ENCODE measurements around the gene RAD52. TPM values are rescaled to one million over a fixed set of nuclear protein-coding genes. Genes with fewer than 3 reads are reported as not detected.

The RAD52 gene
- polyA plus RNA-seq, 3 donors = 0.79 to 14.3 (median 1.1) TPM

DNA sequence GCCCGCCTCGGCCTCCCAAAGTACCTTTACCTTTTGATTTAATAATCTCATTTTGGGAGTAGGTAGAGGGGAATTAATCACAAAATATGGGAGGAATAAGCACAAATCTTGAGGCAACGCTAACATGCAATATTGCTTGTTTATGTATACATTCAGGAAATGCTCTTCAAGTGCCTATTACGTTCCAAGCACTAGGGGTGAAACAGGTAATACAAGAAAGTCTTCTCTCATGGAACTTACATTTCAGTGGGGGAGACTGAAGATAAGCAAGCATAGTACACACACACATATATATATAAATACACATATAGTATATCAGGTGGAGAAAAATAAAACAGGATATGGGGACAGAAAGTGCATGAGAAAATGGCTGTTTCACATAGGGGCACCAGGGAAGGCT is 22.5 kb upstream of the RAD52 start:
- no peak overlapping the region for H3K4me3 ChIP-seq (replicated peaks in 1 of 3; ENCODE audit: low read depth in 2 of 3, low read length in 3 of 3)
- H3K27me3 ChIP-seq (ENCODE audit: control insufficient read depth in 2 of 2, insufficient read depth in 2 of 2, low read length in 2 of 2) = no peaks in the 10 kb centered on the region
- no peak overlapping the region for H3K27ac Mint-ChIP-seq
- peaks cover 0 to 3% (median 0%) of the 10 kb centered on the region in 7 donors for H3K9me3 Mint-ChIP-seq
- peaks cover 0 to 1% (median 0%) of the 10 kb centered on the region in 3 donors for H3K27me3 Mint-ChIP-seq (ENCODE audit: low read depth in 3 of 3)
- TF ChIP-seq, protein P1, sequence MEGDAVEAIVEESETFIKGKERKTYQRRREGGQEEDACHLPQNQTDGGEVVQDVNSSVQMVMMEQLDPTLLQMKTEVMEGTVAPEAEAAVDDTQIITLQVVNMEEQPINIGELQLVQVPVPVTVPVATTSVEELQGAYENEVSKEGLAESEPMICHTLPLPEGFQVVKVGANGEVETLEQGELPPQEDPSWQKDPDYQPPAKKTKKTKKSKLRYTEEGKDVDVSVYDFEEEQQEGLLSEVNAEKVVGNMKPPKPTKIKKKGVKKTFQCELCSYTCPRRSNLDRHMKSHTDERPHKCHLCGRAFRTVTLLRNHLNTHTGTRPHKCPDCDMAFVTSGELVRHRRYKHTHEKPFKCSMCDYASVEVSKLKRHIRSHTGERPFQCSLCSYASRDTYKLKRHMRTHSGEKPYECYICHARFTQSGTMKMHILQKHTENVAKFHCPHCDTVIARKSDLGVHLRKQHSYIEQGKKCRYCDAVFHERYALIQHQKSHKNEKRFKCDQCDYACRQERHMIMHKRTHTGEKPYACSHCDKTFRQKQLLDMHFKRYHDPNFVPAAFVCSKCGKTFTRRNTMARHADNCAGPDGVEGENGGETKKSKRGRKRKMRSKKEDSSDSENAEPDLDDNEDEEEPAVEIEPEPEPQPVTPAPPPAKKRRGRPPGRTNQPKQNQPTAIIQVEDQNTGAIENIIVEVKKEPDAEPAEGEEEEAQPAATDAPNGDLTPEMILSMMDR (IDR thresholded peaks at IDR 0.05) = no peak
- no CpG with 5 or more reads among the region's 4 CpGs for WGBS (ENCODE audit: insufficient coverage)
- no peak overlapping the region for H2AFZ ChIP-seq (ENCODE audit: insufficient read depth, low read depth, low read length, poor library complexity, severe bottlenecking)
- peaks cover 3% of the 10 kb centered on the region for H3K4me1 Mint-ChIP-seq
- H3K4me3 Mint-ChIP-seq = no peak overlapping the region
- no peaks in the 10 kb centered on the region for H3K36me3 ChIP-seq (replicated peaks in 1 of 2; ENCODE audit: control insufficient read depth in 1 of 2, insufficient read depth in 2 of 2, low read length in 2 of 2)
- intact Hi-C loops (cut with micrococcal nuclease) = no loop called here
- no peaks in the 10 kb centered on the region for H3K36me3 Mint-ChIP-seq
- peaks cover under 1% of the 10 kb centered on the region in 2 donors for H3K4me1 ChIP-seq (ENCODE audit: control insufficient read depth in 1 of 2, insufficient read depth in 2 of 2, low read length in 2 of 2)
- no peak overlapping the region for H3K27ac ChIP-seq (ENCODE audit: low read depth in 1 of 2, low read length in 2 of 2)
- H4K20me1 ChIP-seq (ENCODE audit: insufficient read depth, low read length) = no peaks in the 10 kb centered on the region
- no peak for DNase-seq
- no peak overlapping the region for H3K9ac ChIP-seq (ENCODE audit: insufficient read depth, low read length, poor library complexity, severe bottlenecking)
- H3K79me2 ChIP-seq (ENCODE audit: insufficient read depth, low read length) = no peaks in the 10 kb centered on the region
- no peak overlapping the region for H3K4me2 ChIP-seq (replicated peaks; ENCODE audit: extremely low read depth, low read length, poor library complexity, severe bottlenecking)
- no peaks in the 10 kb centered on the region for H3K9me3 ChIP-seq (replicated peaks in 1 of 2; ENCODE audit: control insufficient read depth in 1 of 2, insufficient read depth in 1 of 2, low read length in 2 of 2)

DNA sequence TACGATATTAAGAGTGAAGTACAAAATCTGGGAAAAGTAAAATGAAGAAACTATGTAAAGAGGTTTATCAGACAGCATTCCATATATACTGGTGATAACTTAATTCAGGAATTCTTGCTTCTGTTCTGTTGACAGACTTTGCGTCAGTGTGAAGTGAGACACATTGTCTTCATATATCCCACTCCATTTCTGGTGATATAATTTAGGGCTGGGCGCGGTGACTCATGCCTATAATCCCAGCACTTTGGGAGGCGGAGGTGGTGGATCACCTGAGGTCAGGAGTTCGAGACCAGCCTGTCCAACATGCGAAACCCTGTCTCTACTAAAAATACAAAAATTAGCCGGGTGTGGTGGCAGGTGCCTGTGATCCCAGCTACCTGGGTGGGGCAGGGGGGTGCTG is 20.3 kb upstream of the RAD52 start:
- Mint-ChIP-seq H3K4me3 (no peak overlapping the region), H3K9me3 (peaks cover 0 to 3% (median 0%) of the 10 kb centered on the region in 7 donors), H3K36me3 (no peaks in the 10 kb centered on the region), H3K27ac (no peak overlapping the region), H3K4me1 (peaks cover 7% of the 10 kb centered on the region), H3K27me3 (ENCODE audit: low read depth in 3 of 3) (peaks cover 0 to 1% (median 0%) of the 10 kb centered on the region in 3 donors)
- TF ChIP-seq, protein P1 (IDR thresholded peaks at IDR 0.05) = no peak
- H3K27me3 ChIP-seq (ENCODE audit: control insufficient read depth in 2 of 2, insufficient read depth in 2 of 2, low read length in 2 of 2) = no peaks in the 10 kb centered on the region
- peaks cover 5 to 6% of the 10 kb centered on the region in 2 donors for H3K4me1 ChIP-seq (ENCODE audit: control insufficient read depth in 1 of 2, insufficient read depth in 2 of 2, low read length in 2 of 2)
- H3K9ac ChIP-seq (ENCODE audit: insufficient read depth, low read length, poor library complexity, severe bottlenecking) = no peak overlapping the region
- H3K4me3 ChIP-seq (replicated peaks in 1 of 3; ENCODE audit: low read depth in 2 of 3, low read length in 3 of 3) = no peak overlapping the region
- H3K4me2 ChIP-seq (replicated peaks; ENCODE audit: extremely low read depth, low read length, poor library complexity, severe bottlenecking) = no peak overlapping the region
- no peaks in the 10 kb centered on the region for H3K9me3 ChIP-seq (replicated peaks in 1 of 2; ENCODE audit: control insufficient read depth in 1 of 2, insufficient read depth in 1 of 2, low read length in 2 of 2)
- no peaks in the 10 kb centered on the region for H3K79me2 ChIP-seq (ENCODE audit: insufficient read depth, low read length)
- no CpG with 5 or more reads among the region's 8 CpGs for WGBS (ENCODE audit: insufficient coverage)
- no peak overlapping the region for H3K27ac ChIP-seq (ENCODE audit: low read depth in 1 of 2, low read length in 2 of 2)
- no peak for DNase-seq
- no peak overlapping the region for H2AFZ ChIP-seq (ENCODE audit: insufficient read depth, low read depth, low read length, poor library complexity, severe bottlenecking)
- no peaks in the 10 kb centered on the region for H3K36me3 ChIP-seq (replicated peaks in 1 of 2; ENCODE audit: control insufficient read depth in 1 of 2, insufficient read depth in 2 of 2, low read length in 2 of 2)
- intact Hi-C loops (cut with micrococcal nuclease) = no loop called here
- no peaks in the 10 kb centered on the region for H4K20me1 ChIP-seq (ENCODE audit: insufficient read depth, low read length)

Measured in CD14-positive monocyte (primary cell).